Kidney (tissue), 14 donors: Measurements from ENCODE around the gene CEP43. TPM values are rescaled to one million over a fixed set of nuclear protein-coding genes. Genes with fewer than 3 reads are reported as not detected.

Experiments used
- DNase-seq, 5 donors: peaks; one replicate each; pipeline ENCODE4 v3.0.0-alpha.2; 2013 to 2020
- FAIRE-seq: peaks from 2 replicates; lab custom pipeline; 2012; peaks lifted over from hg19 to GRCh38; lab: Jason Lieb, UNC
- H3K27ac ChIP-seq, 2 donors: one replicate each; pipeline ENCODE4 v1.7.0; 2013; ENCODE audit warnings: low read depth in 2 of 2, low read length in 2 of 2, inconsistent platforms in 1 of 2
- H3K27me3 ChIP-seq: one replicate; pipeline ENCODE4 v1.7.1; 2013; ENCODE audit warnings: low read length, inconsistent platforms; ENCODE audit not compliant: control insufficient read depth, insufficient read depth
- H3K36me3 ChIP-seq, 3 donors: one replicate each; pipeline versions ENCODE4 v1.7.0 to v1.7.1; 2013; ENCODE audit warnings: low read length in 3 of 3, control low read depth in 1 of 3, inconsistent platforms in 1 of 3; ENCODE audit not compliant: insufficient read depth in 3 of 3, control insufficient read depth in 2 of 3
- H3K4me1 ChIP-seq, 3 donors: one replicate each; pipeline versions ENCODE4 v1.7.0 to v1.7.1; 2013; ENCODE audit warnings: low read length in 3 of 3, inconsistent platforms in 1 of 3, low read depth in 1 of 3; ENCODE audit not compliant: control insufficient read depth in 2 of 3, insufficient read depth in 2 of 3
- H3K4me3 ChIP-seq, 3 donors: one replicate each; pipeline versions ENCODE4 v1.7.0 to v1.8.1; 2013; ENCODE audit warnings: low read length in 3 of 3, control low read depth in 1 of 3, inconsistent platforms in 1 of 3
- H3K9ac ChIP-seq, 3 donors: one replicate each; pipeline versions ENCODE4 v1.7.0 to v1.7.1; 2013; ENCODE audit warnings: low read length in 3 of 3, control low read depth in 1 of 3, inconsistent platforms in 1 of 3
- H3K9me3 ChIP-seq, 3 donors: one replicate each; pipeline versions ENCODE4 v1.7.0 to v1.7.1; 2013; ENCODE audit warnings: low read length in 3 of 3, control low read depth in 1 of 3, inconsistent platforms in 1 of 3; ENCODE audit not compliant: control insufficient read depth in 2 of 3, insufficient read depth in 1 of 3
- intact Hi-C: fragments of 100-400 bp; cut with DNase I; formaldehyde crosslinking; loops from one replicate; pipeline ENCODE4 v1.11.1; 2022
- polyA plus RNA-seq: library from polyadenylated mRNA; stranded (reverse); fragments of 350-450 nt; fragmentation: Illumina TruSeq; extraction: RNeasy Lipid Tissue Mini Kit (QIAGEN cat#74804); gene quantifications from one replicate; pipeline ENCODE4 v1.2.3, GENCODE V29; 2014; ENCODE audit warnings: low read depth, low replicate concordance; ENCODE audit not compliant: insufficient read depth
- total RNA-seq: library from RNA; stranded (reverse); fragmentation: NEBNext Ultra II Directional; extraction: Animal tissue kit (Norgen Biotek cat#: 25700); gene quantifications from one replicate; pipeline ENCODE4 v1.2.1, GENCODE V29; 2021
- TF ChIP-seq, protein P1 (sequence below): IDR thresholded peaks from 3 replicates; pipeline ENCODE4 v1.5.1; 2012; ENCODE audit warnings: mild to moderate bottlenecking, moderate library complexity, borderline replicate concordance; ENCODE audit not compliant: insufficient read depth; ENCODE audit errors: extremely low read depth
- donor health status: control.
- donor health status: control.
- donor health status: control.
- donor health status: control.
- donor health status: control.
- donor health status: DM: yes; HTN: yes; CAD: no.
- donor health status: Normal renal cell carcinoma (clear cell type).

CEP43 gene
- total and polyA plus RNA-seq, 2 donors from 2014 or later, result 17.8 to 17.9 TPM

DNA sequence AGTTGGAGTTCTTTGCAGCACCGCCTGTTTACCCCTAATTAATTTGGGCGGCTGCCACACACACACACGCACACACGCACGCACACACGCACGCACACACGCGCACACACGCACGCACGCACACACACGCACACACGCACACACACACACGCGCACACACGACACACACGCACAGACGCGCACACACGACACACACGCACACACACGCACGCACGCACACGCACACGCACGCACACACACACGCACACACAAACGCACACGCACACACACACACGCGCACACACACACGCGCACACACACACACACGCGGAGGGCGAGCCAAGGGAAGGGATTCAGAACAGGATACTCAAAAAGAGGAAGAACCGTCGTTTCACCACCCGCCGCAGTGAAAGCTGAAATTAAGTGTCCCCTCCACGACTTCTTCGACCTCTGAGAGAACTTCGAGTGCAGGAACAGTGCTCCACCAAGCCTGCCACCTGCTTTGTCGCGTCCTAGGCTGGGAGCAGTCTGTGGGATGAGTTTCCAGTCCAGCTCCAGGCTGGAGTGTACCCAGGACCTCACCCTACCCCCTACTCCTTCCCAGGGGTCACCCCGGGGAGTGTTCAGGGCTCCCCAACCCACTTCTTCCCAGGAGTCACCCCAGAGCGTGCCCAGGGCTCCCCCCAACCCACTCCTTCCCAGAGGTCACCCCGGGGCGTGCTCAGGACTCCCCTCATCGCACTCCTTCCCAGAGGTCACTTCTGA lies 43.9 kb upstream of the CEP43 start:
- Histone ChIP-seq H3K27me3 (no peaks in the 10 kb centered on the region), H3K9ac (peak overlapping the region in 1 of 3 donors; percentile 51), H3K4me1 (peaks cover 0 to 10% (median 0%) of the 10 kb centered on the region in 3 donors), H3K27ac (no peak overlapping the region), H3K4me3 (peak overlapping the region; percentile 50 to 75 (median 53)), H3K9me3 (no peaks in the 10 kb centered on the region), H3K36me3 (no peaks in the 10 kb centered on the region)
- TF ChIP-seq, protein P1, sequence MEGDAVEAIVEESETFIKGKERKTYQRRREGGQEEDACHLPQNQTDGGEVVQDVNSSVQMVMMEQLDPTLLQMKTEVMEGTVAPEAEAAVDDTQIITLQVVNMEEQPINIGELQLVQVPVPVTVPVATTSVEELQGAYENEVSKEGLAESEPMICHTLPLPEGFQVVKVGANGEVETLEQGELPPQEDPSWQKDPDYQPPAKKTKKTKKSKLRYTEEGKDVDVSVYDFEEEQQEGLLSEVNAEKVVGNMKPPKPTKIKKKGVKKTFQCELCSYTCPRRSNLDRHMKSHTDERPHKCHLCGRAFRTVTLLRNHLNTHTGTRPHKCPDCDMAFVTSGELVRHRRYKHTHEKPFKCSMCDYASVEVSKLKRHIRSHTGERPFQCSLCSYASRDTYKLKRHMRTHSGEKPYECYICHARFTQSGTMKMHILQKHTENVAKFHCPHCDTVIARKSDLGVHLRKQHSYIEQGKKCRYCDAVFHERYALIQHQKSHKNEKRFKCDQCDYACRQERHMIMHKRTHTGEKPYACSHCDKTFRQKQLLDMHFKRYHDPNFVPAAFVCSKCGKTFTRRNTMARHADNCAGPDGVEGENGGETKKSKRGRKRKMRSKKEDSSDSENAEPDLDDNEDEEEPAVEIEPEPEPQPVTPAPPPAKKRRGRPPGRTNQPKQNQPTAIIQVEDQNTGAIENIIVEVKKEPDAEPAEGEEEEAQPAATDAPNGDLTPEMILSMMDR, result no peak
- no peak for FAIRE-seq
- DNase-seq, result peak in 2 of 5 donors; percentile 30 to 39
- intact Hi-C loops, result no loop called here

DNA sequence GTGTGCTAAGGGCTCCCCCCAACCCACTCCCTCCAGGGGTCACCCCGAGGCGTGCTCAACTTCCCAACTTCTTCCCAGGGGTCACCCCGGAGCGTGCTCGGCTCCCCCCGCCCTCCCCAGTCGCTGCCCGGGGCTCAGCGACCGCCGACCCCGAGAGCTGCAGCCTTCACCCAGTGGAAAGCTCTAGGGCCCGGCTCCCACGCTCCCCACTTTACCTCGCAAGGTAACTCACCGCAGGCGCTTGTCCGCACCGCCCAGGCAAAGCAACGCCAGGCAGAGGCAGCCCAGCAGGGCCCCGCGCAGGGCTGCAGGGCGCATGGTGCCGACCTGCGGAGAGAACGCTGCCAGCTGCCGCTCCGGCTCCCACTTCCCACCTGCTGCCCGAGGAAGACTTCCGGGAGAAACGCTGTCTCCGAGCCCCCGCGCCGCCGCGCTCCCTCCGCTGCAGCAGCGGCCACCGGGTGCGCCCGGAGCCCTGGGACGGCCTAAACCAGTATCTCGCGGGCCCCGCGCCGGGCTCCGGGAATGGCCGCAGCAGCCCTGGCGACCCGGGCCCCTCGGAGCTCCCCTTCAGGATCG lies 43.2 kb upstream of the CEP43 start:
- no peaks in the 10 kb centered on the region for H3K9me3 ChIP-seq
- peaks cover 0 to 7% (median 0%) of the 10 kb centered on the region in 3 donors for H3K4me1 ChIP-seq
- peak overlapping the region in 1 of 3 donors; percentile 51 for H3K9ac ChIP-seq
- TF ChIP-seq, protein P1, result no peak
- no peak for FAIRE-seq
- peak overlapping the region; percentile 50 to 75 (median 53) for H3K4me3 ChIP-seq
- DNase-seq, result peak in 1 of 5 donors; percentile 74
- intact Hi-C loops, result no loop called here
- H3K36me3 ChIP-seq, result no peaks in the 10 kb centered on the region
- no peaks in the 10 kb centered on the region for H3K27me3 ChIP-seq
- peak overlapping the region in 1 of 2 donors; percentile 90 for H3K27ac ChIP-seq

DNA sequence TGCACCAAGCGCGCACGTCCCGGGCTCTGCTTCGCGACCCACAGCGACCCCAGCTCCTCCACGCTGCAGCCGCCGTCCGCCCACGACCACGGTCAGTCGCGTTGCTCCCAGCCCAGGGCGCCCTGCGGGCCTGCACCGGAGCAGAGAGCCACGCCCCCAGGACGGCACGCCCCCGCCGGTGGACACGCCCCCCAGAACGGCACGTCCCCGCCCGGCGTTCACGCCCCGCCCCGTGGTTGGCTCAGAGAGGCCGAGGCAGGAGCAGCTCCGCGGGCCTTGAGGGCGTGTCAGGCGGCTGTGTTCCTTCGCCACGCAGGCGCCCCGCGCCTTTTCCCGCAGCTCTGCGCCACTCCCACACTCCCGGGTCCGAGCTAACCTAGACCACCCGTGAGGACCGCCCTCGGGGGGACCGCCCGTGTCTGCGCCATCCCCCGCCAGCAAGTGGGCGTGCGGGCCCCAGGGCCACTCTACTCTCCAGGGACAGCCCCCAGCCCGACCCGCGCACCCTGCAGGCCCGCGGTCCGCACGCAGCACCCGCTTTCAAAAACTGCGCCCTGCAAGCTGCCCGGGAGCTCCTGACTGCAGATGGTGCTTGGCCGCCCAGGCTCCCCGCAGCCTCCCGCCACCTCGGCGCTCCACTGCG lies 42.6 kb upstream of the CEP43 start, which contains the start of gene RNASET2:
Gene RNASET2 (minus strand): TSS at position 107 of the 643 bp plus-strand sequence. CDS start 368 bp downstream, outside the sequence.
- H3K36me3 ChIP-seq, result no peaks in the 10 kb centered on the region
- no peaks in the 10 kb centered on the region for H3K27me3 ChIP-seq
- H3K9ac ChIP-seq, result peak within 1 kb of the TSS in 1 of 3 donors; percentile 75
- peak within 1 kb of the TSS; percentile 50 to 75 (median 53) for H3K4me3 ChIP-seq
- TF ChIP-seq, protein P1, result no peak
- intact Hi-C loops, result no loop called here
- H3K4me1 ChIP-seq, result peaks cover 0 to 7% (median 0%) of the 10 kb centered on the region in 3 donors
- DNase-seq (peak; percentile 95 to 99 (median 97)), FAIRE-seq (no peak)
- peak within 1 kb of the TSS; percentile 86 to 90 for H3K27ac ChIP-seq
- no peaks in the 10 kb centered on the region for H3K9me3 ChIP-seq
